WTC11 (cell line): ENCODE results near the gene PIK3CB. TPM values are rescaled to one million over a fixed set of nuclear protein-coding genes. Genes with fewer than 3 reads are reported as not detected.

Experiments
- ATAC-seq: fragments of 200-7000 bp; cut with Tn5 transposase; 2 replicates; pipeline ENCODE4 v1.10.0; 2021; ENCODE audit warnings: mild to moderate bottlenecking, moderate library complexity
- CTCF ChIA-PET: fragments of 300-600 bp; sonication (Branson Sonifier 250); formaldehyde crosslinking; loops from one replicate; lab custom pipeline; 2021; ENCODE audit warnings: antibody characterized with exemption; lab: Charles Lee
- POLR2A ChIA-PET: fragments of 350-600 bp; sonication (Branson Sonifier 250); formaldehyde crosslinking; loops from one replicate; lab custom pipeline; 2021; ENCODE audit warnings: antibody characterized with exemption; lab: Charles Lee
- DNase-seq: peaks from one replicate; pipeline ENCODE4 v3.0.0; 2021; ENCODE audit warnings: low spot score
- H3K27ac Mint-ChIP-seq: 2 replicates; pipeline ENCODE4 v1.8.0; 2021; ENCODE audit warnings: mixed read lengths
- H3K27me3 Mint-ChIP-seq: 2 replicates; pipeline ENCODE4 v1.8.0; 2021; ENCODE audit warnings: low read depth, mild to moderate bottlenecking, moderate library complexity, mixed read lengths
- H3K36me3 Mint-ChIP-seq: 2 replicates; pipeline ENCODE4 v1.8.0; 2021; ENCODE audit warnings: mixed read lengths
- H3K4me1 Mint-ChIP-seq: 2 replicates; pipeline ENCODE4 v1.8.0; 2022; ENCODE audit warnings: mixed read lengths
- H3K4me3 Mint-ChIP-seq: 2 replicates; pipeline ENCODE4 v1.8.0; 2021; ENCODE audit warnings: mild to moderate bottlenecking, moderate library complexity, mixed read lengths
- H3K9me3 Mint-ChIP-seq: 2 replicates; pipeline ENCODE4 v1.8.0; 2021; ENCODE audit warnings: mixed read lengths
- CBFB ChIP-seq: sonication (generic); formaldehyde crosslinking; IDR thresholded peaks from 2 replicates; pipeline ENCODE4 v1.8.1; 2022; ENCODE audit warnings: mild to moderate bottlenecking, low read depth, missing genetic modification reagents
- EMX1 ChIP-seq: fragments of 250-450 bp; sonication (Bioruptor Pico); IDR thresholded peaks from 2 replicates; pipeline ENCODE4 v1.8.0; 2021; ENCODE audit warnings: mild to moderate bottlenecking
- FOXK1 ChIP-seq: sonication (generic); formaldehyde crosslinking; IDR thresholded peaks from 2 replicates; pipeline ENCODE4 v1.8.0; 2022; ENCODE audit warnings: mild to moderate bottlenecking, moderate library complexity, missing genetic modification reagents
- GRHL2 ChIP-seq: fragments of 250-450 bp; sonication (Bioruptor Pico); IDR thresholded peaks from 2 replicates; pipeline ENCODE4 v1.8.0; 2022; ENCODE audit warnings: mild to moderate bottlenecking, moderate library complexity; ENCODE audit not compliant: insufficient replicate concordance, severe bottlenecking
- MYBL2 ChIP-seq: sonication (generic); formaldehyde crosslinking; IDR thresholded peaks from 2 replicates; pipeline ENCODE4 v1.8.1; 2023; ENCODE audit warnings: mild to moderate bottlenecking, moderate library complexity, missing genetic modification reagents
- NFE2L1 ChIP-seq: sonication (generic); formaldehyde crosslinking; IDR thresholded peaks from 2 replicates; pipeline ENCODE4 v1.8.1; 2023; ENCODE audit warnings: missing genetic modification reagents
- OVOL2 ChIP-seq: fragments of 250-450 bp; sonication (Bioruptor Pico); IDR thresholded peaks from 2 replicates; pipeline ENCODE4 v1.9.0; 2021; ENCODE audit warnings: mild to moderate bottlenecking, borderline replicate concordance
- SMAD4 ChIP-seq: sonication (generic); formaldehyde crosslinking; IDR thresholded peaks from 2 replicates; pipeline ENCODE4 v1.8.0; 2022; ENCODE audit warnings: mild to moderate bottlenecking, missing genetic modification reagents
- TCF7 ChIP-seq: sonication (generic); formaldehyde crosslinking; IDR thresholded peaks from 2 replicates; pipeline ENCODE4 v1.8.0; 2022; ENCODE audit warnings: mild to moderate bottlenecking, low read depth, missing genetic modification reagents, moderate library complexity
- TP53 ChIP-seq: sonication (generic); formaldehyde crosslinking; IDR thresholded peaks from 2 replicates; pipeline ENCODE4 v1.8.1; 2023; ENCODE audit warnings: mild to moderate bottlenecking, missing genetic modification reagents
- ZNF138 ChIP-seq: sonication (generic); formaldehyde crosslinking; conservative IDR thresholded peaks from 2 replicates; pipeline ENCODE4 v1.8.1; 2022; ENCODE audit warnings: mild to moderate bottlenecking, moderate library complexity, missing genetic modification reagents
- ZNF219 ChIP-seq: sonication (generic); formaldehyde crosslinking; IDR thresholded peaks from 2 replicates; pipeline ENCODE4 v1.8.0; 2023; ENCODE audit warnings: missing genetic modification reagents, mild to moderate bottlenecking, borderline replicate concordance
- ZNF263 ChIP-seq: sonication (generic); formaldehyde crosslinking; IDR thresholded peaks from 2 replicates; pipeline ENCODE4 v1.8.1; 2022; ENCODE audit warnings: low read depth, mild to moderate bottlenecking, moderate library complexity, missing genetic modification reagents
- ZNF416 ChIP-seq: fragments of 250-450 bp; sonication (Bioruptor Pico); IDR thresholded peaks from 2 replicates; pipeline ENCODE4 v1.9.0; 2021; ENCODE audit warnings: mild to moderate bottlenecking, inconsistent platforms
- ZNF671 ChIP-seq: fragments of 250-450 bp; sonication (Bioruptor Pico); IDR thresholded peaks from 2 replicates; pipeline ENCODE4 v1.8.0; 2021; ENCODE audit warnings: mild to moderate bottlenecking
- total RNA-seq: library from RNA; stranded (reverse); gene quantifications from 3 replicates; pipeline ENCODE4 v1.2.3, GENCODE V29; 2021
- TF ChIP-seq, protein P1 (sequence below): fragments of 250-450 bp; sonication (Bioruptor Pico); IDR thresholded peaks from 2 replicates; pipeline ENCODE4 v1.9.0; 2021; ENCODE audit warnings: moderate library complexity, mild to moderate bottlenecking, inconsistent platforms, borderline replicate concordance
- TF ChIP-seq, protein P2 (sequence below): sonication (generic); formaldehyde crosslinking; IDR thresholded peaks from 2 replicates; pipeline ENCODE4 v1.8.1; 2022; ENCODE audit warnings: low read depth, missing genetic modification reagents, borderline replicate concordance
- TF ChIP-seq, protein P3 (sequence below): sonication (generic); formaldehyde crosslinking; conservative IDR thresholded peaks from 2 replicates; pipeline ENCODE4 v1.8.1; 2022; ENCODE audit warnings: mild to moderate bottlenecking, missing genetic modification reagents
- TF ChIP-seq, protein P4 (sequence below): sonication (generic); formaldehyde crosslinking; IDR thresholded peaks from 2 replicates; pipeline ENCODE4 v1.8.0; 2022; ENCODE audit warnings: mild to moderate bottlenecking, missing genetic modification reagents
- TF ChIP-seq, protein P5 (sequence below): sonication (generic); formaldehyde crosslinking; IDR thresholded peaks from 2 replicates; pipeline ENCODE4 v1.8.1; 2023; ENCODE audit warnings: mild to moderate bottlenecking, moderate library complexity, missing genetic modification reagents
- TF ChIP-seq, protein P6 (sequence below): sonication (generic); formaldehyde crosslinking; IDR thresholded peaks from 2 replicates; pipeline ENCODE4 v1.8.1; 2023; ENCODE audit warnings: mild to moderate bottlenecking, missing genetic modification reagents
- TF ChIP-seq, protein P7 (sequence below): fragments of 250-450 bp; sonication (Bioruptor Pico); IDR thresholded peaks from 2 replicates; pipeline ENCODE4 v1.9.0; 2021; ENCODE audit warnings: mild to moderate bottlenecking
- TF ChIP-seq, protein P8 (sequence below): sonication (generic); formaldehyde crosslinking; IDR thresholded peaks from 2 replicates; pipeline ENCODE4 v1.8.1; 2023; ENCODE audit warnings: mild to moderate bottlenecking, missing genetic modification reagents, moderate library complexity

The PIK3CB gene
- total RNA-seq, 1 experiment from 2014 or later = 36.0 TPM

DNA sequence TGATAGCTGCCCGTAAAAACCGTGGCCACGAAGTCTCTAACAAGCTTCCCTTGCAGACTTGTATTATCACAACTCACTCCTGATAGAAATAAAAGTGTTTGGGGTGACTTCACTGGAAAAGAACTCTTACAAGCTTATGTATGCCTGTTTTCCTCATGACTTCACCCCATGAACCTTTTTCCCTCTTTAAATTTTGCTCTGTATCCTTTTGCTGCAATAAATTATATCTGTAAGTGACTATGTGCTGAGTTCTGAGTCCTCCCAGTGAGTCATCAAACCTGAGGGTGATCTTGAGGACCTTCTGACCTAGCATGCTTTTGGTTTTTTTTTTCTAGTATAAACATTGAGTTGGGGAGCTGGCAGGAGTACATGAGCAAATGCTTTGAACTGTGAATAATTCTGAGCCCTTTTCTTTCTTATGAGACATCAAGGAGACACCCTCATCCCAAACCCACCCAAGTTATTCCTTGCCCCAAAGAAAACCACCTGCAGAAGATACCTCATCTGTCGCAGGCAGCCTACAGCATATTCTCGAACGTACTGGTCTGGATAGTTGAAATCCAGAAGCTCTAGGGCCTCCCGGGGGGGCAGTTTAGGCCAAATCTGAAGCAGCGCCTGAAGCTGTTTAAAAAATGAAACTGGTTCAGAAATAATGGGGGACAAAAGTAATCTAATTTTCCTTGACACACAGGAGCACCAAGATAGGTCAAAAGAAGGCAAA lies 140.3 kb downstream of the PIK3CB start (continued):
- TF ChIP-seq, protein P1, sequence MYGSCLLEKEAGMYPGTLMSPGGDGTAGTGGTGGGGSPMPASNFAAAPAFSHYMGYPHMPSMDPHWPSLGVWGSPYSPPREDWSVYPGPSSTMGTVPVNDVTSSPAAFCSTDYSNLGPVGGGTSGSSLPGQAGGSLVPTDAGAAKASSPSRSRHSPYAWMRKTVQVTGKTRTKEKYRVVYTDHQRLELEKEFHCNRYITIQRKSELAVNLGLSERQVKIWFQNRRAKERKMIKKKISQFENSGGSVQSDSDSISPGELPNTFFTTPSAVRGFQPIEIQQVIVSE (CRISPR knock-in tag) = no peak
- TF ChIP-seq TCF7 (no peak), ZNF219 (CRISPR knock-in tag) (no peak), ZNF138 (CRISPR knock-in tag) (no peak)
- TF ChIP-seq, protein P2, sequence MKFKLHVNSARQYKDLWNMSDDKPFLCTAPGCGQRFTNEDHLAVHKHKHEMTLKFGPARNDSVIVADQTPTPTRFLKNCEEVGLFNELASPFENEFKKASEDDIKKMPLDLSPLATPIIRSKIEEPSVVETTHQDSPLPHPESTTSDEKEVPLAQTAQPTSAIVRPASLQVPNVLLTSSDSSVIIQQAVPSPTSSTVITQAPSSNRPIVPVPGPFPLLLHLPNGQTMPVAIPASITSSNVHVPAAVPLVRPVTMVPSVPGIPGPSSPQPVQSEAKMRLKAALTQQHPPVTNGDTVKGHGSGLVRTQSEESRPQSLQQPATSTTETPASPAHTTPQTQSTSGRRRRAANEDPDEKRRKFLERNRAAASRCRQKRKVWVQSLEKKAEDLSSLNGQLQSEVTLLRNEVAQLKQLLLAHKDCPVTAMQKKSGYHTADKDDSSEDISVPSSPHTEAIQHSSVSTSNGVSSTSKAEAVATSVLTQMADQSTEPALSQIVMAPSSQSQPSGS (CRISPR knock-in tag) = no peak

DNA sequence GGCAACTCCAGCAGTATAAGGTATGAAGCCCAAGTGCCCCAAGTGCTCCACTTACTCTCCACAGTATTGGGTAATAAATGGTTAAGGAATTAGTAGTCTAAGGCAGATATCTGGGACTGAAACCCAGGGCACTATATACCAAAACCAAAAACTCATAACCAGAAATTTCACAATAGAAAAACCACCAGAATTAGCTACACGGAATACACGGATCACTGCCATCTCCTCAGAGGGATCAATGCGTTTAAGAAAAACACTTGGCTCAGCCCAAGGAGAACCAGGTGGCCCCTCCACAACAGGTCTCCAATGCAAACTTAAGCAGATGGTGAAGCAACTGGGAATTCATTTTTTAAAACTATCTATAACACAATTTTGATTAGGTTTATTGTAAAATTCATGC lies 142.6 kb downstream of the PIK3CB start:
- no peak for ATAC-seq
- no peak overlapping the region for H3K4me3 Mint-ChIP-seq
- no peak overlapping the region for H3K27ac Mint-ChIP-seq
- TF ChIP-seq TP53 (CRISPR knock-in tag) = no peak
- TF ChIP-seq, protein P3, sequence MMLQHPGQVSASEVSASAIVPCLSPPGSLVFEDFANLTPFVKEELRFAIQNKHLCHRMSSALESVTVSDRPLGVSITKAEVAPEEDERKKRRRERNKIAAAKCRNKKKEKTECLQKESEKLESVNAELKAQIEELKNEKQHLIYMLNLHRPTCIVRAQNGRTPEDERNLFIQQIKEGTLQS = no peak
- TF ChIP-seq, protein P4, sequence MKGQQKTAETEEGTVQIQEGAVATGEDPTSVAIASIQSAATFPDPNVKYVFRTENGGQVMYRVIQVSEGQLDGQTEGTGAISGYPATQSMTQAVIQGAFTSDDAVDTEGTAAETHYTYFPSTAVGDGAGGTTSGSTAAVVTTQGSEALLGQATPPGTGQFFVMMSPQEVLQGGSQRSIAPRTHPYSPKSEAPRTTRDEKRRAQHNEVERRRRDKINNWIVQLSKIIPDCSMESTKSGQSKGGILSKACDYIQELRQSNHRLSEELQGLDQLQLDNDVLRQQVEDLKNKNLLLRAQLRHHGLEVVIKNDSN (CRISPR knock-in tag) = no peak
- TF ChIP-seq ZNF416 (CRISPR knock-in tag) = no peak
- TF ChIP-seq, protein P5, sequence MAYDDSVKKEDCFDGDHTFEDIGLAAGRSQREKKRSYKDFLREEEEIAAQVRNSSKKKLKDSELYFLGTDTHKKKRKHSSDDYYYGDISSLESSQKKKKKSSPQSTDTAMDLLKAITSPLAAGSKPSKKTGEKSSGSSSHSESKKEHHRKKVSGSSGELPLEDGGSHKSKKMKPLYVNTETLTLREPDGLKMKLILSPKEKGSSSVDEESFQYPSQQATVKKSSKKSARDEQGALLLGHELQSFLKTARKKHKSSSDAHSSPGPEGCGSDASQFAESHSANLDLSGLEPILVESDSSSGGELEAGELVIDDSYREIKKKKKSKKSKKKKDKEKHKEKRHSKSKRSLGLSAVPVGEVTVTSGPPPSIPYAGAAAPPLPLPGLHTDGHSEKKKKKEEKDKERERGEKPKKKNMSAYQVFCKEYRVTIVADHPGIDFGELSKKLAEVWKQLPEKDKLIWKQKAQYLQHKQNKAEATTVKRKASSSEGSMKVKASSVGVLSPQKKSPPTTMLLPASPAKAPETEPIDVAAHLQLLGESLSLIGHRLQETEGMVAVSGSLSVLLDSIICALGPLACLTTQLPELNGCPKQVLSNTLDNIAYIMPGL (CRISPR knock-in tag) = no peak
- TF ChIP-seq, protein P6, sequence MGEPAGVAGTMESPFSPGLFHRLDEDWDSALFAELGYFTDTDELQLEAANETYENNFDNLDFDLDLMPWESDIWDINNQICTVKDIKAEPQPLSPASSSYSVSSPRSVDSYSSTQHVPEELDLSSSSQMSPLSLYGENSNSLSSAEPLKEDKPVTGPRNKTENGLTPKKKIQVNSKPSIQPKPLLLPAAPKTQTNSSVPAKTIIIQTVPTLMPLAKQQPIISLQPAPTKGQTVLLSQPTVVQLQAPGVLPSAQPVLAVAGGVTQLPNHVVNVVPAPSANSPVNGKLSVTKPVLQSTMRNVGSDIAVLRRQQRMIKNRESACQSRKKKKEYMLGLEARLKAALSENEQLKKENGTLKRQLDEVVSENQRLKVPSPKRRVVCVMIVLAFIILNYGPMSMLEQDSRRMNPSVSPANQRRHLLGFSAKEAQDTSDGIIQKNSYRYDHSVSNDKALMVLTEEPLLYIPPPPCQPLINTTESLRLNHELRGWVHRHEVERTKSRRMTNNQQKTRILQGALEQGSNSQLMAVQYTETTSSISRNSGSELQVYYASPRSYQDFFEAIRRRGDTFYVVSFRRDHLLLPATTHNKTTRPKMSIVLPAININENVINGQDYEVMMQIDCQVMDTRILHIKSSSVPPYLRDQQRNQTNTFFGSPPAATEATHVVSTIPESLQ = no peak
- no peak for TF ChIP-seq EMX1 (CRISPR knock-in tag)
- TF ChIP-seq CBFB (CRISPR knock-in tag) = no peak
- TF ChIP-seq ZNF263 (CRISPR knock-in tag) = no peak
- no peak for TF ChIP-seq ZNF138 (CRISPR knock-in tag)
- TF ChIP-seq, protein P7, sequence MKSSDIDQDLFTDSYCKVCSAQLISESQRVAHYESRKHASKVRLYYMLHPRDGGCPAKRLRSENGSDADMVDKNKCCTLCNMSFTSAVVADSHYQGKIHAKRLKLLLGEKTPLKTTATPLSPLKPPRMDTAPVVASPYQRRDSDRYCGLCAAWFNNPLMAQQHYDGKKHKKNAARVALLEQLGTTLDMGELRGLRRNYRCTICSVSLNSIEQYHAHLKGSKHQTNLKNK (CRISPR knock-in tag) = no peak
- TF ChIP-seq MYBL2 (CRISPR knock-in tag) = no peak
- TF ChIP-seq NFE2L1 = no peak
- no peak for TF ChIP-seq SMAD4 (CRISPR knock-in tag)
- TF ChIP-seq ZNF671 (CRISPR knock-in tag) = no peak
- TF ChIP-seq FOXK1 (CRISPR knock-in tag) = no peak
- TF ChIP-seq, protein P8, sequence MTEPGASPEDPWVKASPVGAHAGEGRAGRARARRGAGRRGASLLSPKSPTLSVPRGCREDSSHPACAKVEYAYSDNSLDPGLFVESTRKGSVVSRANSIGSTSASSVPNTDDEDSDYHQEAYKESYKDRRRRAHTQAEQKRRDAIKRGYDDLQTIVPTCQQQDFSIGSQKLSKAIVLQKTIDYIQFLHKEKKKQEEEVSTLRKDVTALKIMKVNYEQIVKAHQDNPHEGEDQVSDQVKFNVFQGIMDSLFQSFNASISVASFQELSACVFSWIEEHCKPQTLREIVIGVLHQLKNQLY = no peak
- TF ChIP-seq GRHL2 = no peak
- TF ChIP-seq OVOL2 = no peak
- no peaks in the 10 kb centered on the region for H3K4me1 Mint-ChIP-seq
- DNase-seq = no peak
- CTCF ChIA-PET = interaction anchor here (2.5 kb wide), 1 partner anchor 223 kb away, joined by 9 read pairs; no protein-coding TSS in a partner anchor
- POLR2A ChIA-PET = interaction anchor here (0.6 kb wide), 1 partner anchor 244 kb away, joined by 6 read pairs; no protein-coding TSS in a partner anchor
- no peaks in the 10 kb centered on the region for H3K9me3 Mint-ChIP-seq
- H3K27me3 Mint-ChIP-seq = no peaks in the 10 kb centered on the region
- peaks cover 11% of the 10 kb centered on the region for H3K36me3 Mint-ChIP-seq
